Measurements from ENCODE around the gene NEU1. TPM values are rescaled to one million over a fixed set of nuclear protein-coding genes. Genes with fewer than 3 reads are reported as not detected.

The NEU1 gene
- total RNA-seq, 2 experiments from 2014 or later = 5.5 to 13.4 TPM

DNA sequence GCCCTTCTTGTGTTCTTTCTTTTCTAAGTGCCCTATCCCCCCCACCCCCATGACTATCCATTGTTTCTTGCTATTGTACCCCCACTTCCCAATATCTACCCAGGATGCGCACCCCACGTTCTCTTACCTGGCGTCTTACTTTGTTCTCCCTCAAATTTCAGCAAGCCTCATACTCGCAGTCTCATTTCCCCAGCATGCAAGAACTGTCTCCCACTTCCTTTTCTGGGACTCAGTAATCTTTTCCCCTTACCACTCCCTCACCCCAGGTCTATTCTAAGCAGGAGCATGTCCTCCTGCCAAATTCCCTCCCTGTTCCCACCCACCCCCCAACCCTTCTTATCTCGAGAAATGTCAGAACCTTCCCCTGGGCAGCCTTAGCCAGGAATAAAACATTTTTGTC lies 36.6 kb upstream of the NEU1 start:
- H3K9me3 ChIP-seq (ENCODE audit: low read length) = no peaks in the 10 kb centered on the region
- DNase-seq (ENCODE audit: low spot score) = no peak
- intact Hi-C loops (cut with micrococcal nuclease; ENCODE audit: unreplicated experiment) = loop anchor here (10.0 kb wide), 1 partner anchor 214 kb away; the partner anchor contains the start of gene LY6G5C
- TF ChIP-seq EZH2phosphoT487 (IDR thresholded peaks at IDR 0.05; ENCODE audit: borderline replicate concordance, low read depth, low read length) = no peak
- TF ChIP-seq CTCF (conservative IDR thresholded peaks at IDR 0.05; ENCODE audit: low read length) = no peak
- H2AFZ ChIP-seq (ENCODE audit: low read length) = no peak overlapping the region
- H4K20me1 ChIP-seq (ENCODE audit: insufficient read depth, low read length) = no peaks in the 10 kb centered on the region
- ChIA-PET POLR2A (interaction anchor here (2.0 kb wide), 1 partner anchor 36 kb away, joined by 8 read pairs; the partner anchor contains the start of gene NEU1), CTCF (ENCODE audit: unreplicated experiment) (interaction anchor here (1.3 kb wide), 1 partner anchor 10 kb away, joined by 4 read pairs; no protein-coding TSS in a partner anchor)
- no peaks in the 10 kb centered on the region for H3K9me2 ChIP-seq (ENCODE audit: insufficient read depth, low read length)
- peak overlapping the region; percentile 79 for H3K4me3 ChIP-seq (ENCODE audit: low read depth, low read length, poor library complexity, severe bottlenecking)
- no TSS peak for BruUV-seq (replicated peaks)
- peaks cover 12% of the 10 kb centered on the region; the same call in 1 of the 2 replicates for H3K79me2 ChIP-seq (ENCODE audit: insufficient read depth, low read depth, low read length)
- no peak overlapping the region for H3K27ac ChIP-seq (ENCODE audit: low read depth, low read length, poor library complexity, severe bottlenecking)
- peak overlapping the region; percentile 88 for H3K4me2 ChIP-seq (ENCODE audit: low read length)
- peaks cover 40% of the 10 kb centered on the region for H3K4me1 ChIP-seq (ENCODE audit: insufficient read depth, low read length, poor library complexity, severe bottlenecking)
- H3K36me3 ChIP-seq (ENCODE audit: insufficient read depth, low read length) = peaks cover 20% of the 10 kb centered on the region

- no peaks in the 10 kb centered on the region for H3K9me3 ChIP-seq (ENCODE audit: low read length)
- peak overlapping the region; percentile 88 for H3K4me2 ChIP-seq (ENCODE audit: low read length)
- H3K79me2 ChIP-seq (ENCODE audit: insufficient read depth, low read depth, low read length) = peaks cover 12% of the 10 kb centered on the region; the same call in 1 of the 2 replicates
- ChIA-PET CTCF (ENCODE audit: unreplicated experiment) (interaction anchor here (0.6 to 1.3 kb wide), 3 partner anchors 9 to 254 kb away, joined by 3 to 6 read pairs (median 4); no protein-coding TSS in a partner anchor), POLR2A (interaction anchor here (0.6 to 2.0 kb wide), 5 partner anchors 36 to 235 kb away, joined by 3 to 8 read pairs (median 4); partner anchors contain the start of gene NEU1)
- peaks cover 24% of the 10 kb centered on the region for H3K36me3 ChIP-seq (ENCODE audit: insufficient read depth, low read length)
- intact Hi-C loops (cut with micrococcal nuclease; ENCODE audit: unreplicated experiment) = loop anchor here (1.0 to 10.0 kb wide), 2 partner anchors 214 to 297 kb away; partner anchors contain the start of gene LY6G5C
- 0 out of 2 replicates have a peak, but pooled peaks have one; percentile 25 for TF ChIP-seq CTCF (conservative IDR thresholded peaks at IDR 0.05; ENCODE audit: low read length)
- no peak for TF ChIP-seq EZH2phosphoT487 (IDR thresholded peaks at IDR 0.05; ENCODE audit: borderline replicate concordance, low read depth, low read length)
- no peaks in the 10 kb centered on the region for H3K9me2 ChIP-seq (ENCODE audit: insufficient read depth, low read length)
- H3K4me3 ChIP-seq (ENCODE audit: low read depth, low read length, poor library complexity, severe bottlenecking) = peak overlapping the region; percentile 79
- H3K4me1 ChIP-seq (ENCODE audit: insufficient read depth, low read length, poor library complexity, severe bottlenecking) = peaks cover 40% of the 10 kb centered on the region
- H3K27ac ChIP-seq (ENCODE audit: low read depth, low read length, poor library complexity, severe bottlenecking) = peak overlapping the region; percentile 72
- DNase-seq (ENCODE audit: low spot score) = peak; percentile 71
- no TSS peak for BruUV-seq (replicated peaks)
- H4K20me1 ChIP-seq (ENCODE audit: insufficient read depth, low read length) = no peaks in the 10 kb centered on the region
- H2AFZ ChIP-seq (ENCODE audit: low read length) = peak overlapping the region; percentile 53; the same call in 1 of the 2 replicates
These were observed 35.9 kb upstream of the NEU1 start for GRCh38 chr6:31898383-31899011.

Data from OCI-LY7 (cell line).